ENCODE results near the gene TERT. TPM values are rescaled to one million over a fixed set of nuclear protein-coding genes. Genes with fewer than 3 reads are reported as not detected.

The TERT gene
- total RNA-seq, 1 donor from 2014 or later: not detected

- intact Hi-C loops (cut with DNase I): no loop called here
- ATAC-seq: no peak
- peak; percentile 52 for DNase-seq (ENCODE audit: missing footprints)
Observed at GRCh38 chr5:1253456-1254105, 41.3 kb downstream of the TERT start.

- intact Hi-C loops (cut with DNase I): no loop called here
- ATAC-seq: no peak
- DNase-seq (ENCODE audit: missing footprints): peak; percentile 44
Observed at GRCh38 chr5:1252681-1253080, 42.2 kb downstream of the TERT start.

GRCh38 chr5:1251678-1252580 lies 42.9 kb downstream of the TERT start:
- DNase-seq (ENCODE audit: missing footprints) (peak; percentile 32), ATAC-seq (no peak)
- intact Hi-C loops (cut with DNase I): no loop called here

- ATAC-seq (no peak), DNase-seq (ENCODE audit: missing footprints) (no peak)
- intact Hi-C loops (cut with DNase I): no loop called here
Observed at GRCh38 chr5:1249366-1250280, 45.2 kb downstream of the TERT start.

GRCh38 chr5:1247811-1248210 lies 47.1 kb downstream of the TERT start:
- DNase-seq (ENCODE audit: missing footprints) (no peak), ATAC-seq (no peak)
- intact Hi-C loops (cut with DNase I): no loop called here

GRCh38 chr5:1246711-1247431 lies 48.0 kb downstream of the TERT start:
- no peak for DNase-seq (ENCODE audit: missing footprints)
- intact Hi-C loops (cut with DNase I): no loop called here
- ATAC-seq: no peak

- DNase-seq (ENCODE audit: missing footprints) (no peak), ATAC-seq (no peak)
- intact Hi-C loops (cut with DNase I): no loop called here
Observed at GRCh38 chr5:1245905-1246576, 48.8 kb downstream of the TERT start.

GRCh38 chr5:1244976-1245375 lies 49.9 kb downstream of the TERT start:
- DNase-seq (ENCODE audit: missing footprints) (no peak), ATAC-seq (no peak)
- intact Hi-C loops (cut with DNase I): no loop called here

- DNase-seq (ENCODE audit: missing footprints): no peak
- intact Hi-C loops (cut with DNase I): no loop called here
Observed at GRCh38 chr5:1244255-1244654, 50.6 kb downstream of the TERT start.

GRCh38 chr5:1243487-1244130 lies 51.3 kb downstream of the TERT start:
- ATAC-seq: no peak
- DNase-seq (ENCODE audit: missing footprints): no peak
- intact Hi-C loops (cut with DNase I): no loop called here

More at GRCh38 chr5:1244255-1244654, 50.6 kb downstream of the TERT start:
- no peak for ATAC-seq

GRCh38 chr5:1242733-1243486 lies 52.0 kb downstream of the TERT start:
- DNase-seq (ENCODE audit: missing footprints) (no peak), ATAC-seq (no peak)
- intact Hi-C loops (cut with DNase I): no loop called here

GRCh38 chr5:1241509-1242080 lies 53.3 kb downstream of the TERT start:
- ATAC-seq (no peak), DNase-seq (ENCODE audit: missing footprints) (no peak)
- intact Hi-C loops (cut with DNase I): no loop called here

- intact Hi-C loops (cut with DNase I): no loop called here
Observed at GRCh38 chr5:1240496-1241260, 54.2 kb downstream of the TERT start.

GRCh38 chr5:1239505-1240251 lies 55.2 kb downstream of the TERT start:
- intact Hi-C loops (cut with DNase I): no loop called here
- DNase-seq (ENCODE audit: missing footprints) (no peak), ATAC-seq (no peak)

More at GRCh38 chr5:1240496-1241260, 54.2 kb downstream of the TERT start:
- no peak for DNase-seq (ENCODE audit: missing footprints)
- no peak for ATAC-seq

GRCh38 chr5:1235838-1236237 lies 59.0 kb downstream of the TERT start:
- no peak for ATAC-seq
- intact Hi-C loops (cut with DNase I): no loop called here
- no peak for DNase-seq (ENCODE audit: missing footprints)

All from Right ventricle myocardium inferior (tissue), 1 donor.